ENCODE measurements around the gene CDKN2A. TPM values are rescaled to one million over a fixed set of nuclear protein-coding genes. Genes with fewer than 3 reads are reported as not detected.

Gene CDKN2A
- total RNA-seq, 1 donor from 2014 or later = 2.5 TPM

- peaks cover 7% of the 10 kb centered on the region for H3K4me1 Mint-ChIP-seq
- peaks cover 69% of the 10 kb centered on the region for H3K27me3 Mint-ChIP-seq
- no peak for DNase-seq
- intact Hi-C loops (cut with micrococcal nuclease) = no loop called here
- H3K36me3 Mint-ChIP-seq (ENCODE audit: low read depth) = no peaks in the 10 kb centered on the region
- H3K27ac Mint-ChIP-seq = no peak overlapping the region
- H3K9me3 Mint-ChIP-seq = no peaks in the 10 kb centered on the region
- H3K4me3 Mint-ChIP-seq = no peak overlapping the region
These were observed 11.2 kb downstream of the CDKN2A start for GRCh38 chr9:21982861-21983560.

DNA sequence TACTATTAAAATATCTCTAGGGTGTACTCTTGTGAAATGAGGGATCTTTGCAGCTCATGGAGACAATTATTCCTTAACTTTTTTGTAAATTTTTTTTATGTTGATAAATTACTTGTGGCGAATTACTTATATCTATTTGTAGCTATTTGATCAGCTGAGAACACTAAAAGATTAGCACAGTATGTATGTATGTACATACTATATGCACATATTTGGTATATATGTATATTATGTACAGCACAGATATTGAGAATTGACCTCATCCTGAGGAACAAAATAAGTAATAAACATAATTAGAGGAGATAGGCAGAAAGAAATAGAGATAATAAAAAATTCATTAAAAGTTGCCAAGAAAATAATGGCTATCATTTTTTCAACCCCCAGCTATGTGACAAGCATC lies 11.8 kb downstream of the CDKN2A start:
- no peak for DNase-seq
- H3K36me3 Mint-ChIP-seq (ENCODE audit: low read depth) = no peaks in the 10 kb centered on the region
- H3K27ac Mint-ChIP-seq = no peak overlapping the region
- peaks cover 4% of the 10 kb centered on the region for H3K4me1 Mint-ChIP-seq
- peaks cover 70% of the 10 kb centered on the region for H3K27me3 Mint-ChIP-seq
- H3K4me3 Mint-ChIP-seq = no peak overlapping the region
- H3K9me3 Mint-ChIP-seq = no peaks in the 10 kb centered on the region
- intact Hi-C loops (cut with micrococcal nuclease) = no loop called here

DNA sequence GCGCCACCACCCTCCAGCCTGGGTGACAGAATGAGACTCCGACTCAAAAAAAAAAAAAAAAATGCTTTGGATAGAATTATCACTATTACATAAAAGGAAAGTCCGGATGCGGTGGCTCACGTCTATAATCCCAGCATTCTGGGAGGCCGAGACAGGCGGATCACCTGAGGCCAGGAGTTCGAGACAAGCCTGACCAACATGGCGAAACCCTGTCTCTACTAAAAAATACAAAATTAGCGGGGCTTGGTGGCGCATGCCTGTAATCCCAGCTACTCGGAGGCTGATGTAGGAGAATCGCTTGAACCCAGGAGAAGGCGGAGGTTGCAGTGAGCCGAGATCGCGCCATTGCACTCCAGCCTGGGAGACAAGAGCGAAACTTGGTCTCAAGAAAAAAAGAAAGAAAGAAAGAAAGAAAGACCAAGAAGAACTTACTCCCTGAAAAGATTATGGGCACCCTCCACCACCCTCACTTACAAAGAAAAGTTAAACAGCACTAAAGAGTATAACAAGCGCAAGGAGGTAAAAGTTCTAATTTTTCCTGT lies 17.8 kb downstream of the CDKN2A start:
- H3K9me3 Mint-ChIP-seq = peaks cover under 1% of the 10 kb centered on the region
- H3K4me3 Mint-ChIP-seq = no peak overlapping the region
- intact Hi-C loops (cut with micrococcal nuclease) = loop anchor here (2.0 kb wide), 1 partner anchor 142 kb away; no protein-coding TSS in a partner anchor
- H3K27me3 Mint-ChIP-seq = peaks cover 82% of the 10 kb centered on the region
- no peak for DNase-seq
- peaks cover 20% of the 10 kb centered on the region for H3K4me1 Mint-ChIP-seq
- no peak overlapping the region for H3K27ac Mint-ChIP-seq
- no peaks in the 10 kb centered on the region for H3K36me3 Mint-ChIP-seq (ENCODE audit: low read depth)

GRCh38 chr9:21974722-21975409 lies 19.3 kb downstream of the CDKN2A start:
- Mint-ChIP-seq H3K4me1 (peaks cover 21% of the 10 kb centered on the region), H3K9me3 (peaks cover 11% of the 10 kb centered on the region), H3K4me3 (peak overlapping the region; percentile 83), H3K27me3 (peaks cover 90% of the 10 kb centered on the region), H3K36me3 (ENCODE audit: low read depth) (peaks cover 10% of the 10 kb centered on the region), H3K27ac (peak overlapping the region; percentile 52)
- DNase-seq = peak; percentile 80
- intact Hi-C loops (cut with micrococcal nuclease) = loop anchor here (1.0 to 5.0 kb wide), 5 partner anchors 8 to 1847 kb away; partner anchors contain the start of genes CDKN2A and CDKN2B-AS1

DNA sequence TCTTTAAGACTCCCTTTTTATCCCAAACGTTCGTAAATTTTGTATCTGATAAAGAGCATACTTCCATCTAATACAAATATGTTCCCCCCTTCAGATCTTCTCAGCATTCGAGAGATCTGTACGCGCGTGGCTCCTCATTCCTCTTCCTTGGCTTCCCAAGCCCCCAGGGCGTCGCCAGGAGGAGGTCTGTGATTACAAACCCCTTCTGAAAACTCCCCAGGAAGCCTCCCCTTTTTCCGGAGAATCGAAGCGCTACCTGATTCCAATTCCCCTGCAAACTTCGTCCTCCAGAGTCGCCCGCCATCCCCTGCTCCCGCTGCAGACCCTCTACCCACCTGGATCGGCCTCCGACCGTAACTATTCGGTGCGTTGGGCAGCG lies 19.9 kb downstream of the CDKN2A start:
- H3K4me1 Mint-ChIP-seq = peaks cover 19% of the 10 kb centered on the region
- H3K36me3 Mint-ChIP-seq (ENCODE audit: low read depth) = peaks cover 11% of the 10 kb centered on the region
- H3K4me3 Mint-ChIP-seq = peak overlapping the region; percentile 83
- DNase-seq = no peak
- H3K27me3 Mint-ChIP-seq = peaks cover 90% of the 10 kb centered on the region
- intact Hi-C loops (cut with micrococcal nuclease) = loop anchor here (2.0 to 5.0 kb wide), 2 partner anchors 20 to 1848 kb away; partner anchors contain the start of genes CDKN2A and CDKN2B-AS1
- H3K9me3 Mint-ChIP-seq = peaks cover 14% of the 10 kb centered on the region
- H3K27ac Mint-ChIP-seq = peak overlapping the region; percentile 52

DNA sequence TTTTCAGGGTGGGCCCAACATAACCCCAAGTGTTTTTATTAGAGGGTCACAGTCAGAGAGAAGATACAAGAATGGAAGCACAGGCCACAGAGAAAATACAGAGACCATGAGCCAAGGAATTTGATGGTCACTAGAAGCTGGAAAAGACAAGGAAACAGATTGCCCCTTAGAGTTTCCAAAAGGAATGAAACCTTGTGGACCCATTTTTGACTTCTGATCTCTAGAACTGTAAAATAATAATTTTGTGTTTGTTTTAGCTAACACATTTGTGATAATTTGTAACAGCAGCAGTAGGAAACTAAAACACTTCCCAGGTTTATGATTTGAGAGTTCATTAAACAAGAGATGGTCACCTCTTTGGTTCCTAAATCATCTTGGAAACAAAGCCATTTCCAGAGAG lies 21.8 kb downstream of the CDKN2A start:
- intact Hi-C loops (cut with micrococcal nuclease) = loop anchor here (5.0 kb wide), 1 partner anchor 1850 kb away; no protein-coding TSS in a partner anchor
- Mint-ChIP-seq H3K9me3 (peaks cover 23% of the 10 kb centered on the region), H3K27me3 (peaks cover 93% of the 10 kb centered on the region), H3K27ac (no peak overlapping the region), H3K4me3 (no peak overlapping the region), H3K4me1 (peaks cover 29% of the 10 kb centered on the region), H3K36me3 (ENCODE audit: low read depth) (peaks cover 17% of the 10 kb centered on the region)
- DNase-seq = no peak

GRCh38 chr9:21970800-21971640 lies 23.2 kb downstream of the CDKN2A start:
- intact Hi-C loops (cut with micrococcal nuclease) = loop anchor here (5.0 kb wide), 1 partner anchor 1851 kb away; no protein-coding TSS in a partner anchor
- peaks cover 33% of the 10 kb centered on the region for H3K4me1 Mint-ChIP-seq
- peaks cover 26% of the 10 kb centered on the region for H3K9me3 Mint-ChIP-seq
- peaks cover 20% of the 10 kb centered on the region for H3K36me3 Mint-ChIP-seq (ENCODE audit: low read depth)
- peak overlapping the region; percentile 42 for H3K27ac Mint-ChIP-seq
- no peak overlapping the region for H3K4me3 Mint-ChIP-seq
- peaks cover 92% of the 10 kb centered on the region for H3K27me3 Mint-ChIP-seq
- DNase-seq = peak; percentile 69

DNA sequence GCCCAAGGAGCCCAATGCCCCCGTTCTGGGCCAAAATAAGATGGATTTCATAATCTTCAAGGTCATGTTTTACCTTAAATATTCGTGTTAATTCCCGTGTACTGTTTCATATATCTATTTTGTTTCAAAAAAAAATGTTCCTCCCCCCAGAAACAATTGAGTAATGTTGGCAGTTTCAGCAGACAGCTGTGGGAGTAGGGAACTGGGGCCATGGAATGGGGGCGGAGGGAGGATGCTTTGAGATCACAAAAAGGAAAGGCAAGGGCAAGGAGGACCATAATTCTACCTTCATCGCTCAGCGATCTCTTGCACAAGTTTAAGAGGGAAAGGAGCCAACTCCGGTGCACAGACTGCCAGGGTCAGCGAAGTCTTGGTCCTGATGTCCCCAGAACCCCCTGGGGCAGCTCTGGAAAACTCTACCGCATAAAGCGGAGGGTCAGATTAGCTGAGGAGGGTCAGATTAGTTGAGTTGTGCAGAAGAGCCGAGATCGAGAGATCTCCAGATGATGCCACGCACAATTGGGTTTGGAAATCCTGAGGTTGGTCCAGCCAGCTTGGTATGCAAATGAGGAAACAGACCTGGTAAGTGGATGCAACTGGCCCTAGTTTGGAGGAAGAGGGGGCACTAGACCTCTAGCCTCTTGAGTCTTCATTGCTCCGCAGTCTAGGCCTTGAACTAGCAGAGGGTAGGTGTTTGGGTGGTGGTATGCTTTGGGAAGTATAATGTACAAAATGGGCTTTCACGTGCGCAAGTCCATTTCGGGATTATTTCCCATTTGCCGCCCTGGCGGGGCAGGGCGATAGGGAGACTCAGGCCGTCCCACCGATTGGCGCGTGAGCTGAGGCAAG lies 24.0 kb downstream of the CDKN2A start:
- peaks cover 38% of the 10 kb centered on the region for H3K4me1 Mint-ChIP-seq
- H3K36me3 Mint-ChIP-seq (ENCODE audit: low read depth) = peaks cover 20% of the 10 kb centered on the region
- peak; percentile 57 for DNase-seq
- peak overlapping the region; percentile 4 for H3K27ac Mint-ChIP-seq
- H3K27me3 Mint-ChIP-seq = peaks cover 92% of the 10 kb centered on the region
- peaks cover 26% of the 10 kb centered on the region for H3K9me3 Mint-ChIP-seq
- intact Hi-C loops (cut with micrococcal nuclease) = loop anchor here (5.0 kb wide), 3 partner anchors 138 to 1852 kb away; partner anchors contain the start of gene DMRTA1
- H3K4me3 Mint-ChIP-seq = no peak overlapping the region

DNA sequence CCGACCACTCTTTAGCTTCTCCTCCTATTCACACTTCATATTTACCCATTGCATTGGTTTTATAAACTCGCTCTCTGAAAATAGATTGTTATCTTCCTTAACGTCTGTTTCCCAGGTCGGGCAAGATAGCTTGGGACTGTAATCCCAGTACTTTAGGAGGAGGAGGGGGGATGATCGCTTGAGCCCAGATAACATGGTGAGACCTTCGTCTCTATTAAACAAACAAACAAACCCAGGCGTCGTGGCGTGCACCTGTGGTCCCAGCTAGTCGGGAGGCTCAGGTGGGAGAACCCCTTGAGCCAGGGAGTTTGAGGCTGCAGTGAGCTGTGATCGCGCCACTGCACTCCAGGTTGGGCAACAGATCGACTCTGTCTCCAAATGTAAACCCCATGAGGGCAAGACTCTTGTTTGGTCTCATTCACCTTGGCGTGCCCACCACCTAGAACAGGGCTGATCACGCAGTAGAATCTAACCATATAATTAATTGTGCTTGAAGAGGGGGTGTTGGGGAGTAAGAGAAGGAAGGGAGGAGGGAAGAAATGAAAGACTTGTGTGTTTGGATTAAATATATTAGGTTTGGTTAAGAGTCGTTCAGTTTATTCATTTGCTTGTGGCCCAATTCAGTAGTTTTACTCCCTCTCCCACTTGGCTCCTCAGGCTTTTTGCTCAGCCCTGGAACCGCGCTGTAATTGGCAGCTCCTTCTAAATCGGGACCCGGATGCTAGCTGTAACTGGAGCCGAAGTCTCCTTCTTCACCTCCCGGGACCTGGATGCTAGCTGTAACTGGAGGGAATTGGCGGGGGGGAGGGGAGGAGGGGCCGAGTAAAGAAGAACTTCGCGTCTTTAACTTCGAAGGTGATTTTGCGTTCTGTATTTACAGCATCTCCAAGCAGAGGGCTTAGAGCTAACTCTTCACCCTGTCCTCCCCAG lies 24.9 kb downstream of the CDKN2A start:
- H3K27me3 Mint-ChIP-seq = peaks cover 90% of the 10 kb centered on the region
- H3K36me3 Mint-ChIP-seq (ENCODE audit: low read depth) = peaks cover 20% of the 10 kb centered on the region

DNA sequence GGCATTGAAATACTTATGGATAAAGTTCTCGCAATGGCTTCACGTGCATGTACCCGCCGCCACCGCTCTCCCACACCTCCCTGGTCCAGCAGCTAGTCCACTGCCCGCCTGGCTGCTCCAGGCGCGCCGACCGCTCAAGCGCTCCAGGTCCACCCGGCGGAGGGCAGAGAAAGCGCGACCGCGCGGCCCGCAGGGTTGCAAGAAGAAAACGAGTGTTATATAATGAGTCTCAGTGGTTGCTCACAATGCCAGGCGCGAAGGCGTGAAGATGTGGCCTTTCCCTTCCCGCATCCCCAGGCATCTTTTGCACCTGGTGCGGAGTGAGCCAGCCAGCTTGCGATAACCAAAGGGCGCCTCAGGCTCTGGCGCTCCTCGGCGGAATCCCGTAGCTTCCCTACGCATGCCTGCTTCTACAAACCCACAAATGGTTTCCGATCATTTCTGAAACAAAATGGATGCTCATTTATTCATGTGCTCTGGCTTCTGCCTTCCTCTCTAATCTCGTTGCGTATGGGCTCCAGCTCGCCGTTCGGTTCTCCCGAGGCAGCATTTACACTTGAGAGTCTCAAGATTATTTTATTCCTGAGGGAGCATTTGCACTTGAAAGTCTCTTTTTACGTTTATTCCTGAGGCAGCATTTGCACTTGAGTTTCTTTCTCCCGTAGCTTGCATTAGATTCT lies 25.7 kb downstream of the CDKN2A start:
- H3K27me3 Mint-ChIP-seq = peaks cover 88% of the 10 kb centered on the region
- intact Hi-C loops (cut with micrococcal nuclease) = loop anchor here (1.0 to 5.0 kb wide), 3 partner anchors 40 to 479 kb away; partner anchors contain the start of gene DMRTA1
- peak overlapping the region; percentile 86 for H3K27ac Mint-ChIP-seq
- peaks cover 35% of the 10 kb centered on the region for H3K4me1 Mint-ChIP-seq
- H3K36me3 Mint-ChIP-seq (ENCODE audit: low read depth) = peaks cover 20% of the 10 kb centered on the region
- H3K9me3 Mint-ChIP-seq = peaks cover 30% of the 10 kb centered on the region
- H3K4me3 Mint-ChIP-seq = peak overlapping the region; percentile 21
- DNase-seq = peak; percentile 69

More for the DNA sequence above, 24.9 kb downstream of the CDKN2A start:
- intact Hi-C loops (cut with micrococcal nuclease) = loop anchor here (5.0 kb wide), 2 partner anchors 137 to 478 kb away; partner anchors contain the start of gene DMRTA1
- Mint-ChIP-seq H3K4me1 (peaks cover 37% of the 10 kb centered on the region), H3K4me3 (peak overlapping the region; percentile 6), H3K27ac (peak overlapping the region; percentile 86), H3K9me3 (peaks cover 26% of the 10 kb centered on the region)
- DNase-seq = peak; percentile 63

GRCh38 chr9:21967702-21968101 lies 26.5 kb downstream of the CDKN2A start:
- Mint-ChIP-seq H3K36me3 (ENCODE audit: low read depth) (peaks cover 20% of the 10 kb centered on the region), H3K27me3 (peaks cover 89% of the 10 kb centered on the region), H3K4me1 (peaks cover 32% of the 10 kb centered on the region), H3K27ac (peak overlapping the region; percentile 51), H3K9me3 (peaks cover 38% of the 10 kb centered on the region), H3K4me3 (no peak overlapping the region)
- peak; percentile 66 for DNase-seq
- intact Hi-C loops (cut with micrococcal nuclease) = loop anchor here (1.0 to 5.0 kb wide), 4 partner anchors 8 to 480 kb away; partner anchors contain the start of gene DMRTA1
